GM12892 (cell line): ENCODE measurements around the gene RGS7.

ENCODE experiments used
- POLR2A ChIP-seq: IDR thresholded peaks from 2 replicates; pipeline ENCODE4 v1.6.1; 2011; ENCODE audit warnings: low read depth, low read length, control low read depth
- POLR2AphosphoS5 ChIP-seq: IDR thresholded peaks from 2 replicates; pipeline ENCODE4 v1.6.1; 2011; ENCODE audit warnings: low read depth, low read length, control low read depth

DNA sequence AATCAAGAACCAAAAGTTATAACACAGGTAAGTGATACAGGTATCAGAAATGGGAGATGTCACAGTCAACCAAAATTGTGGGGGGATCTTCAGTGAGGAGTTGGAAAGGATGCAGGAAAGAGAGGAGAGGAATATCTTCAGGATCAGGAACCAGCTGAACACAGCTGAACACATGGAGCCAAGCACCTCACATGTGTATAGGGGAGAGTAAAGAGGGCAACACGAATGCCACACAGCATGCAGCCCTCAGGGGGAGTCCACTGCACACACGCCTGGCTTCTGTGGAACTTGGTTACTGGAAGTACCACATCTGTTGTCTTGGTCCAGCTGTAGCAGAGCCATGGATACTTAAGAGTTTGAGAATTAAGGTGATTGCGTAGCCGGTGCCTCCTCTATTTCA is 218.8 kb downstream of the RGS7 start:
- TF ChIP-seq POLR2AphosphoS5 (no peak), POLR2A (no peak)
